H9 (cell line): Measurements from ENCODE around the gene GATA5. TPM values are rescaled to one million over a fixed set of nuclear protein-coding genes. Genes with fewer than 3 reads are reported as not detected.

Experiments
- DNase-seq: peaks from one replicate; pipeline ENCODE4 v3.0.0-alpha.2; 2017
- H2AFZ ChIP-seq: one replicate; pipeline ENCODE4 v1.6.1; 2013; ENCODE audit warnings: mild to moderate bottlenecking, low read length, control low read depth, moderate library complexity
- H2AK5ac ChIP-seq: 2 replicates; pipeline ENCODE4 v1.6.1; 2013; ENCODE audit warnings: low read length, control low read depth, mixed read lengths; ENCODE audit not compliant: insufficient read length
- H2BK120ac ChIP-seq: one replicate; pipeline ENCODE4 v1.6.1; 2013; ENCODE audit warnings: low read depth, mild to moderate bottlenecking, low read length, control low read depth, inconsistent platforms; ENCODE audit not compliant: poor library complexity, severe bottlenecking
- H2BK12ac ChIP-seq: 2 replicates; pipeline ENCODE4 v1.6.1; 2013; ENCODE audit warnings: low read length, control low read depth, mixed read lengths, low read depth; ENCODE audit not compliant: insufficient read length
- H2BK15ac ChIP-seq: 2 replicates; pipeline ENCODE4 v1.6.1; 2013; ENCODE audit warnings: low read depth, low read length, control low read depth
- H2BK20ac ChIP-seq: one replicate; pipeline ENCODE4 v1.6.1; 2013; ENCODE audit warnings: low read depth, mild to moderate bottlenecking, low read length, control low read depth, inconsistent platforms; ENCODE audit not compliant: poor library complexity, severe bottlenecking
- H2BK5ac ChIP-seq: 2 replicates; pipeline ENCODE4 v1.6.1; 2013; ENCODE audit warnings: low read length, control low read depth, mixed read lengths; ENCODE audit not compliant: insufficient read length
- H3K14ac ChIP-seq: 2 replicates; pipeline ENCODE4 v1.6.1; 2013; ENCODE audit warnings: low read length, control low read depth; ENCODE audit not compliant: insufficient read depth
- H3K18ac ChIP-seq: 2 replicates; pipeline ENCODE4 v1.6.1; 2013; ENCODE audit warnings: low read depth, mild to moderate bottlenecking, mixed read lengths, low read length, control low read depth; ENCODE audit not compliant: insufficient read length
- H3K23ac ChIP-seq: 2 replicates; pipeline ENCODE4 v1.6.1; 2013; ENCODE audit warnings: low read length, control low read depth, mixed read lengths, low read depth; ENCODE audit not compliant: insufficient read length
- H3K23me2 ChIP-seq: 2 replicates; pipeline ENCODE4 v1.6.1; 2013; ENCODE audit warnings: low read depth, mild to moderate bottlenecking, mixed read lengths, low read length, control low read depth; ENCODE audit not compliant: insufficient read length, poor library complexity, severe bottlenecking
- H3K27ac ChIP-seq: 2 replicates; pipeline ENCODE4 v1.5.1; 2013; ENCODE audit warnings: low read length, control low read depth, mixed read lengths, low read depth; ENCODE audit not compliant: insufficient read length
- H3K27me3 ChIP-seq: 2 replicates; pipeline ENCODE4 v1.6.1; 2013; ENCODE audit warnings: low read length, control low read depth, inconsistent platforms; ENCODE audit not compliant: insufficient read depth
- H3K4ac ChIP-seq: 2 replicates; pipeline ENCODE4 v1.6.1; 2013; ENCODE audit warnings: low read depth, mild to moderate bottlenecking, control low read depth, inconsistent platforms, low read length, moderate library complexity
- H3K4me1 ChIP-seq: 2 replicates; pipeline ENCODE4 v1.6.1; 2013; ENCODE audit warnings: low read length, control low read depth, inconsistent platforms; ENCODE audit not compliant: insufficient read depth
- H3K4me2 ChIP-seq: 2 replicates; pipeline ENCODE4 v1.6.1; 2013; ENCODE audit warnings: low read length, control low read depth, mixed read lengths; ENCODE audit not compliant: insufficient read length, insufficient read depth
- H3K56ac ChIP-seq: 2 replicates; pipeline ENCODE4 v1.6.1; 2013; ENCODE audit warnings: low read depth, mild to moderate bottlenecking, mixed read lengths, low read length, control low read depth; ENCODE audit not compliant: insufficient read length
- H3K79me1 ChIP-seq: 2 replicates; pipeline ENCODE4 v1.6.1; 2013; ENCODE audit warnings: low read depth, mild to moderate bottlenecking, moderate library complexity, low read length, control low read depth, inconsistent platforms; ENCODE audit not compliant: insufficient read depth, poor library complexity, severe bottlenecking
- H3K79me2 ChIP-seq: 2 replicates; pipeline ENCODE4 v1.6.1; 2013; ENCODE audit warnings: low read length, control low read depth, inconsistent platforms; ENCODE audit not compliant: insufficient read depth
- H3K9ac ChIP-seq: 2 replicates; pipeline ENCODE4 v1.6.1; 2013; ENCODE audit warnings: low read length, control low read depth, mixed read lengths; ENCODE audit not compliant: insufficient read length; ENCODE audit errors: extremely low read depth
- H3K9me3 ChIP-seq: one replicate; pipeline ENCODE4 v1.6.1; 2013; ENCODE audit warnings: low read depth, low read length, inconsistent platforms; ENCODE audit not compliant: control insufficient read depth
- H3T11ph ChIP-seq: one replicate; pipeline ENCODE4 v1.6.1; 2013; ENCODE audit warnings: mild to moderate bottlenecking, low read length, control low read depth, inconsistent platforms
- H4K20me1 ChIP-seq: one replicate; pipeline ENCODE4 v1.6.1; 2013; ENCODE audit not compliant: control insufficient read depth, insufficient read length, insufficient read depth
- H4K5ac ChIP-seq: 2 replicates; pipeline ENCODE4 v1.6.1; 2013; ENCODE audit warnings: low read depth, mild to moderate bottlenecking, mixed read lengths, low read length, control low read depth; ENCODE audit not compliant: insufficient read length
- H4K8ac ChIP-seq: replicated peaks from 2 replicates; pipeline ENCODE4 v1.6.1; 2013; ENCODE audit warnings: low read length, control low read depth, mixed read lengths, low read depth; ENCODE audit not compliant: insufficient read length
- H4K91ac ChIP-seq: 2 replicates; pipeline ENCODE4 v1.6.1; 2013; ENCODE audit warnings: low read depth, mild to moderate bottlenecking, moderate library complexity, mixed read lengths, low read length, control low read depth; ENCODE audit not compliant: insufficient read length
- H3K27ac Mint-ChIP-seq, 3 experiments: 2 replicates in 2 of 3; 3 replicates in 1 of 3; pipeline ENCODE4 v1.8.0; 2020 to 2021; ENCODE audit warnings: mixed read lengths in 3 of 3, mild to moderate bottlenecking in 1 of 3, moderate library complexity in 1 of 3
- H3K27me3 Mint-ChIP-seq: 2 replicates; pipeline ENCODE4 v1.8.0; 2021; ENCODE audit warnings: low read depth, mild to moderate bottlenecking, moderate library complexity, mixed read lengths
- H3K36me3 Mint-ChIP-seq, 3 experiments: 2 replicates in 2 of 3; 3 replicates in 1 of 3; pipeline ENCODE4 v1.8.0; 2020 to 2021; ENCODE audit warnings: low read depth in 3 of 3, mixed read lengths in 3 of 3; ENCODE audit not compliant: insufficient read depth in 1 of 3
- H3K4me1 Mint-ChIP-seq, 2 experiments: 2 replicates each; pipeline ENCODE4 v1.8.0; 2020; ENCODE audit warnings: mixed read lengths in 2 of 2
- H3K4me3 Mint-ChIP-seq, 2 experiments: 2 replicates in 1 of 2; 3 replicates in 1 of 2; pipeline ENCODE4 v1.8.0; 2020 to 2021; ENCODE audit warnings: mild to moderate bottlenecking in 2 of 2, mixed read lengths in 2 of 2, moderate library complexity in 1 of 2
- H3K9me3 Mint-ChIP-seq, 2 experiments: 2 replicates in 1 of 2; 3 replicates in 1 of 2; pipeline ENCODE4 v1.8.0; 2020; ENCODE audit warnings: mild to moderate bottlenecking in 2 of 2, mixed read lengths in 2 of 2, moderate library complexity in 1 of 2
- whole genome bisulfite sequencing: extraction: QIAGEN DNeasy Blood & Tissue Kit; methylation state at CpG from one replicate; pipeline ENCODE4 v1.1.7; 2013; ENCODE audit warnings: missing lambda C conversion rate, low lambda C conversion rate, mixed read lengths; ENCODE audit not compliant: insufficient read length; ENCODE audit errors: extremely low coverage; 5-methylcytosine and 5-hydroxymethylcytosine counted together
- total RNA-seq: library from RNA; stranded (reverse); gene quantifications from 2 replicates; pipeline ENCODE4 v1.2.1, GENCODE V29; 2021
- TF ChIP-seq, protein P1 (sequence below): fragments of 200-600 bp; sonication (generic); conservative IDR thresholded peaks from 3 replicates; pipeline ENCODE4 v1.8.0; 2021; ENCODE audit warnings: antibody characterized with exemption, mild to moderate bottlenecking

Gene GATA5
- total RNA-seq, 1 experiment from 2014 or later, result 0.24 TPM

DNA sequence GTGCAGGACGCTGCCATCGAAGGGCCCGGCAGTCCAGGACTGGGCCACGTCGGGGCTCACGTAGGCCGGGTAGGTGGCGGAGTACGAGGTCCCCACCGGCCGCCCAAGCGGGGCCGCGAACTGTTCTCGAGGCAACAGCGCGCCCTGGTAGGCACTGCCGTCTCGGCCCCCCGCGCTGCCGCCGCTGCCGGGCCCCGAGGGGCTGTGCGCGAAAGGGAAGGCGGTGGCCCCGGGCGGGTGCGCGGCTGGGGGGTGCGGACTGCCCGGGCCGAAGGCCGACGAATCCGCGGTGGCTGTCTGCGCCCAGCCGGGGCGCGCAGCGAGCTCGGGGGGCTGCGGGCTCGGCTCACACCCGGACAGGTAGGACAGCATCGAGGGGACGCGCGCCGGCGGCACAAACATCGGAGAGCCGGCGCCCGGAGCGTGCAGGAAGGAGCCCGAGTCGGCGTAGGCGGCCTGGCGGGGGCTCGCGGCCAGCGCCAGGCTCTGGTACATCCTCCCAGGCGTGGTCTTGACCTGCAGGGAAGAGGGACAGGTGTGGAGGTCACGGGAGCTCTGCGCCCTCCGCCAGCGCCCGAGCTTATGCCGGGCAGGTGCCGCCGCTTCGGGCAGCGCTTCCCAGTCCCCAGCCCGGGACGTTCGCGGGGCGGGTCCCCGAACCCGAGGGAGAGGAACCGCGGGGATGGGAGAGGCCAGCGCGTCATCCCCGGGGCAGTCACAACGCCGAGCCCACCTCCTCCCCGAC, 596 bp downstream of the GATA5 start:
- Histone ChIP-seq H3K79me2 (no peaks in the 10 kb centered on the region), H3T11ph (no peak overlapping the region), H4K91ac (no peak overlapping the region), H3K9me3 (no peaks in the 10 kb centered on the region), H3K9ac (no peak overlapping the region), H3K4me2 (peak overlapping the region; percentile 25), H2BK5ac (no peak overlapping the region), H3K56ac (no peak overlapping the region), H3K14ac (no peak overlapping the region), H3K4ac (no peak overlapping the region), H2BK15ac (no peak overlapping the region), H4K5ac (no peak overlapping the region), H2AK5ac (no peak overlapping the region), H3K27me3 (peaks cover 48% of the 10 kb centered on the region), H2BK120ac (no peak overlapping the region), H2AFZ (no peak overlapping the region), H3K23me2 (peaks cover 16% of the 10 kb centered on the region), H2BK20ac (no peak overlapping the region), H3K27ac (no peak overlapping the region), H3K79me1 (no peaks in the 10 kb centered on the region), H3K4me1 (no peaks in the 10 kb centered on the region), H4K20me1 (no peaks in the 10 kb centered on the region), H2BK12ac (no peak overlapping the region), H4K8ac (no peak overlapping the region), H3K18ac (no peak overlapping the region), H3K23ac (no peak overlapping the region)
- WGBS, result no CpG with 5 or more reads among the region's 93 CpGs
- TF ChIP-seq, protein P1, sequence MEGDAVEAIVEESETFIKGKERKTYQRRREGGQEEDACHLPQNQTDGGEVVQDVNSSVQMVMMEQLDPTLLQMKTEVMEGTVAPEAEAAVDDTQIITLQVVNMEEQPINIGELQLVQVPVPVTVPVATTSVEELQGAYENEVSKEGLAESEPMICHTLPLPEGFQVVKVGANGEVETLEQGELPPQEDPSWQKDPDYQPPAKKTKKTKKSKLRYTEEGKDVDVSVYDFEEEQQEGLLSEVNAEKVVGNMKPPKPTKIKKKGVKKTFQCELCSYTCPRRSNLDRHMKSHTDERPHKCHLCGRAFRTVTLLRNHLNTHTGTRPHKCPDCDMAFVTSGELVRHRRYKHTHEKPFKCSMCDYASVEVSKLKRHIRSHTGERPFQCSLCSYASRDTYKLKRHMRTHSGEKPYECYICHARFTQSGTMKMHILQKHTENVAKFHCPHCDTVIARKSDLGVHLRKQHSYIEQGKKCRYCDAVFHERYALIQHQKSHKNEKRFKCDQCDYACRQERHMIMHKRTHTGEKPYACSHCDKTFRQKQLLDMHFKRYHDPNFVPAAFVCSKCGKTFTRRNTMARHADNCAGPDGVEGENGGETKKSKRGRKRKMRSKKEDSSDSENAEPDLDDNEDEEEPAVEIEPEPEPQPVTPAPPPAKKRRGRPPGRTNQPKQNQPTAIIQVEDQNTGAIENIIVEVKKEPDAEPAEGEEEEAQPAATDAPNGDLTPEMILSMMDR, result no peak
- DNase-seq, result no peak
- Mint-ChIP-seq H3K27me3 (peaks cover 82% of the 10 kb centered on the region), H3K4me1 (peaks cover 9 to 34% of the 10 kb centered on the region in 2 experiments), H3K4me3 (peak overlapping the region; percentile 35 to 68; a peak in 4 of 5 replicates), H3K27ac (no peak overlapping the region), H3K36me3 (no peaks in the 10 kb centered on the region; a peak in 1 of 7 replicates), H3K9me3 (peaks cover 0 to 2% of the 10 kb centered on the region in 2 experiments; a peak in 1 of 5 replicates)
